ENCODE data around the gene PTX4.

- no peak for TF ChIP-seq CTCF (optimal IDR thresholded peaks at IDR 0.05 in 1 of 3, IDR thresholded peaks at IDR 0.05 in 1 of 3, conservative IDR thresholded peaks at IDR 0.05 in 1 of 3; ENCODE audit: extremely low read depth in 1 of 3, insufficient read depth in 2 of 3, low read length in 3 of 3)
- no peak for TF ChIP-seq EZH2 (IDR thresholded peaks at IDR 0.05; ENCODE audit: low read length)
Measured at GRCh38 chr16:1444730-1445517, 43.8 kb downstream of the PTX4 start.

All from keratinocyte (primary cell).